HK-2 (cell line): Measurements from ENCODE around the gene PSMG3.

ENCODE experiments used
- DNase-seq: peaks from one replicate; pipeline ENCODE4 v3.0.0-alpha.2; 2018; ENCODE audit not compliant: unreplicated experiment

The PSMG3 gene

DNA sequence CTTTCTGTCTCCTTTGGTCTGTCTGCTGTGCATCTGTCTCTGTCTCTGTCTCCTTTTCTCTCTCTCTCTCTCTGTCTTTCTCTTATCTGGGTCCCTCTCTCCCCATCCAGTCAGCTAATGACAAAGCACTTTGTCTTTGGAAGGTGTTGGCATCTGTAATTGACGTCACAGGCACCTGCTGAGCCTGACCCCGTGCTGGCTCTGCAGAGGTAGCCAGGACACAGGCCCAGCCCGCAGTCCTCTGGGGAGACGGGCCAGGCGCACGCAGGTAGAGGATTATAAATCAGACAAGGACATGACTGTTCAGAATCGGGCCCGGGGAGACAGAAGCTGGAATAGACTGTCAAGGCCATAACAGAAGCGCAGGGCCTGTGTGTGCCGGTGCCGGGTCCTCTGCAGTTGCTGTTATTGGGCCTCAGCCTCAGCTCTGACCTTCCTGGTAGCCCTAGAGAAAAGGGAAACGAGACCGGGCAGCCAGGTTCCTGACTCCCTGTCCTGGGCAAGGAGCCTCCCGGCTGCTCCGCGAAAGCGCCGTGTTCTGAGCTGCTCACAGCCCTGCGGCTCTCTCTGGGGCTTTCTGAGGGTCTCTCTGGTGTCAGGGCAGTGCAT is 10.7 kb upstream of the PSMG3 start:
- DNase-seq = no peak

DNA sequence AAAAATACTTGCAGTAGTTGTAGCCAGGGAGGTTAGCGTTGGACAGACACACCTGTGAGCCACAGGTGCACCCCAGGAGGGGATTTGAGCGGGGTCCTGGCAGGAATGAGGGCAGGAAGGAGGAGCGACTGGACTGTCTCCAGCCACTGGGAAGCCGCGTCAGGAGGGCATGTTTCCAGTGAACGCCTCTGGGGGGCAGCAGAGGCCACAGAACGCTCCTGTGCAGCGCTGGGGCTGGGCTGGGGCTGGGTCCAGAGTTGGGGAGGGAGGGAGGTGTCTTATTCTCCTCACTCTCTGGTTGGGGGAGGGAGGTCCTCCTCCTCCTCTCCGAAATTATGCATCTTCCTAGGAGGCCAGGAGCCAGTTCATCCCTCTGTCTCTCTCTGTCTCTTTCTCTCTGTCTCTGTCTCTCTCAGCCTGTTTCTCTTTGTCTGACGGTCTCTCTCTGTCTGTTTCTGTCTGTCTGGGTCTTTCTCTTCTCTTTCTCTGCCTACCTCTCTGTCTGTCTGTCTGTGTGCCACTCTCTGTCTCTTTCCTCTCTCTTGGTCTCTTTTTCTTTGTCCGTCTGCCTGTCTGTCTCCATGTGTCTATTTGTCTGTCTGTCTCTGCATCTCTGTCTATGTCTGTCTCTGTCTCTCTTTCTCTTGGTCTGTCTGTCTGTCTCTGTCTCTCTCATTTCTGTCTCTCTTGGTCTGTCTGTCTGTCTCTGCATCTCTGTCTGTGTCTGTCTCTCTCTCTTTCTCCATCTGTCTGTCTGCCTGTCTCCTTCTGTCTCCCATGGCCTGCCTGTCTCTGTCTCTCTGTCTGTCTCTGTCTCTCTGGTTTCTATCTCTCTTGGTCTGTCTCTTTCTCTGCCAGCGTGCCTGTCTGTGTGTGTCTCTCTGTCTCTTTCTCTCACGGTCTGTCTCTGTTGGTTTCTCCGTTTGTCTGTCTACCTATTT is 9.9 kb upstream of the PSMG3 start:
- DNase-seq = peak; percentile 75

DNA sequence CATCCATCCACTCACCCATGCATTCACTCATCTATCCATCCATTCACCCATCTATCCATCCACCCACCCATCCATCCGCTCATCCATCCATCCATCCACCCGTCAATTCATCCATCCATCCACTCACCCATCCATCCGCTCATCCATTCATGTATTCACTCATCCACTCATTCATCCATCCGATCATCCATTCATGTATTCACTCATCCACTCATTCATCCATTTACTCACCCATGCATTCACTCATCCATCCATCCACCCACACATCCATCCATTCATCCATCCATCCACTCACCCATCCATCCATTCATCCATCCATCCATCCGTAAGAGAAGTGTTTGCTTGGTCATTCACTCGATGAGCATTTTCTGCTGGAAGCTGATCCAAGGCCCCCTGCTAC is 8.7 kb upstream of the PSMG3 start:
- DNase-seq = no peak

DNA sequence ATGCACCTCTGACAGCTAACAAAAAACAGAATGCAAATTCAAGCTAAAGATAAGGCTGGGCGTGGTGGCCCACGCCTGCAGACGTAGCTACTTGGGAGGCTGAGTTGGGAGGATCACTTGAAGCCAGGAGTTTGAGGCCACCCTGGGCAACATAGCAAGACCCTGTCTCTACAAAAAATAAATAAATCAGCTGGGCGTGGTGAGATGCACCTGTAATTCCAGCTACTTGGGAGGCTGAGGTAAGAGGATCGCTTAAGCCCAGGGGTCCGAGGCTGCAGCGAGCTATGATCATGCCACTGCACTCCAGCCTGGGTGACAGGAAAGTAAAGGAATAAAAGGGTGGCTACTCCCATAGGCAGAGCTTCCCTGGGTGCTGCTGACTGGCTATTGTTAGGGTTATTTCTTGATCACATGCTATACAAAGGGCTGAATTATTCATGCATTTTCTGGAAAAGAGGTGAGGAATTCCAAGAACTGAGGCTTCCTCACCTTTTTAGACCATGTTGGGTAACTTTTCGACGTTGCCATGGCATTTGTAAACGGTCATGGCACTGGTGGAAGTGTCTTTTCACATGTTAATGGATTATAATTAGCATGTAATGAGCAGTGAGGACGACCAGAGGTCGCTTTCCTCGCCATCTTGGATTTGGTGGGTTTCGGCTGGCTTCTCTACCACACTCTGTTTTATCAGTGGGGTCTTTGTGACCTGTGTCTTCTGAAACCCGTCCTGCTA is 6.9 kb upstream of the PSMG3 start:
- DNase-seq = no peak

DNA sequence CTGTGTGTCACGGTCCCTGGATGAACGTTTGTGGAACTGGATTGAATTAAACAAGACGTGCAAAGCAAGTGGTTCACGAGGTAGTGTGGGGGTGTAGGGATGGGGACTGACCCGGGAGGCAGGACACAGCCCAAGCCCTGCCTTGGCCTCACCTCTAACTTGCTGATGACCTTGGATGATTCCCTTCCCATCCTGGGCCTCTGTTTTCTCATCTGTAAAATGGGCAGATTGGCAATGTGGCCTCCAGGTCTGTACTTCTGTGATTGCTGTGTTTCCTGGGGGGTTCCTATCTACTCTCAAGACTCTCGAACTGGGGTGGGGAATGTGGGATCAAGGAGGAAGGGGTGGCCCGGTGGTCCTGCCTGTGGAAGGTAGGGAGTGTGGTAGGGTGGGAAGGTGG is 6.0 kb upstream of the PSMG3 start:
- DNase-seq = no peak

DNA sequence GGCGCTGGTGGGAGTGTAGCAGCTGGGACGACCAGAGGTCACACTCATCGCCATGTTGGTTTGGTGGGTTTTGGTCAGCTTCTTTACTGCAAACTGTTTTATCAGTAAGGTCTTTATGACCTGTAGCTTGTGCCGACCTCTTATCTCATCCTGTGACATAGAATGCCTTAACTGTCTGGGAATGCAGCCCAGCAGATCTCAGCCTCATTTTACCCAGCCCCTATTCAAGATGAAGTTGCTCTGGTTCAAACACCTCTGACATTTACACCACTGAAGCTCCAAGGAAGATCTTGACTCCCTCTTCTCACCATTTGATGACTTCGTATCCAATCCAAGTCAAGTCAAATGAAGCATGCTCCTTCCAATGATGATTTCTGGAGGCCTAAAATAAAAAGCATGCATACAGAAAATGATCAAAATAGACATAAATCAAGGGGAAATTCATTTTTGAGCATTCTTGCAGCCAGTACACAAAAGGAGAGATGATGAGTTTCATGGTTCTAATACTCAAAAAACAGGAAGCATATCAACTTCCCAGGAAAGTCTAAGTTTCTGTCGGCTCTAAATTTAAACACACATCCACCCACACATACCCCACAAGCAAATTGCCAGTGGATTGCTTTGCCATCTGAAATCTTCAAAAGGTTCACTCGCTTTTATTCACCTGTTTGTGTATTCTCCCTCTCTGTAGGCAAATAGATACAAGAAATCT is 2.4 kb upstream of the PSMG3 start:
- no peak for DNase-seq

DNA sequence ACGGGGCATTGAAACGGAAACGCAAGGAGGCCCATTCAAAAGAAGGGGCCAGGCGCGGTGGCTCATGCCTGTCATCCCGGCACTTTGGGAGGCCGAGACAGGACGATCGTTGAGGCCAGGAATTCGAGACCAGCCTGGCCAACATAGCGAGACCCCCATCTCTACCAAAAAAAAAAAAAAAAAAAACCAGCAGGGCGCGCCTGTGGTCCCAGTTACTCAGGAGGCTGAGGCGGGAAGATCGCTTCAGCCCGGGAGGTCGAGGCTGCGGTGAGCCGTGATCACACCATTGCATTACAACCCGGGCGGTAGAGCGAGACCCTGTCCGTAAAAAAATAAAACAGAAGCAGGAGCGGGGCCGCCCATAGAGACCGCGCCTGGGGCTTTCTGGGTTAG is 396 bp downstream of the PSMG3 start:
- peak; percentile 37 for DNase-seq

DNA sequence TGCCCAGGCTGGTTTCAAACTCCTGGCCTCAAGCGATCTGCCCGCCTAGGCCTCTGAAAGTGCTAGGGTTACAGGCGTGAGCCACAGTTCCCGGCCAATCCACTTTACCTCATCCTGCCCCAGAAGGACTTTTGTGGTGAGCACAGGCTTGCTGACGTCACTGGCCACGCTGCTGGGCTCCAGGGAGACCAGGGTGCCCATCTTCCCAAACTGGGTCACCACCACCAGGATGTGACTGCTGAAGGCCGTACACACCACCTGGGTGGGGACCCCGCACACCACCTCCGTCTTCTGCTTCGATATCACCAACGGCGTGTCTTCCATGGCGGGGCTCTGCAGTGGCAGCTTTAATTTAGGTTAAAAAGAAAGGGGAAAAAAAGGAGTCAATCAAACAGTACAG is 816 bp downstream of the PSMG3 start:
- no peak for DNase-seq

DNA sequence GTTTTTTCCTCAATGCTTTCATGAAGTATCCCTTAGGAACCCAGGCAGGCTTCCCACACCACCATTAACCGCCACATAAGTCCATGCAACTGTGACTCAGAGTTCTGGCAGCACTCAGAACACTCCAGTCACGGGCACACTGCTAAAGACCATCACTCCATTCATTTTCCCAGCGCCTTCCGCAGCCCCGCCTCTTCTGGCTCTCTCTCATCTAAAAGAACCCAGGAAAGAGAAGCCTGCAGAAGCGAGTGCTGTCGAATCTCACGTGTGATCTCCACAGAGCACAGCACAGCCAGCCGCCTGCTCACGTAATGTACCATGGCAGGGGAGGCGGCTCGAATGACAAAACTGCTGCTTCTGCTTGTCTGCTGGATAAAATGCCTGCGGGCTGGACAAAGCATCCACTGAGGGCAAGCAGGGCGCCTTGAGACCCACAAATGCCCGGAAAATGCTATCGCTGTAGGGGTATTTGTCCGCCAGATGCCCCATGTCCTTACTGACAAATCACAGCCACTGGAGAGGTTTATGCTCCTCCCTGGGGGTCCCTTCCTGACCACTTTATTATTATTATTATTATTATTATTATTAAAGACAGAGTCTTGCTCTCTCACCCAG is 1.8 kb downstream of the PSMG3 start:
- DNase-seq = peak; percentile 70

DNA sequence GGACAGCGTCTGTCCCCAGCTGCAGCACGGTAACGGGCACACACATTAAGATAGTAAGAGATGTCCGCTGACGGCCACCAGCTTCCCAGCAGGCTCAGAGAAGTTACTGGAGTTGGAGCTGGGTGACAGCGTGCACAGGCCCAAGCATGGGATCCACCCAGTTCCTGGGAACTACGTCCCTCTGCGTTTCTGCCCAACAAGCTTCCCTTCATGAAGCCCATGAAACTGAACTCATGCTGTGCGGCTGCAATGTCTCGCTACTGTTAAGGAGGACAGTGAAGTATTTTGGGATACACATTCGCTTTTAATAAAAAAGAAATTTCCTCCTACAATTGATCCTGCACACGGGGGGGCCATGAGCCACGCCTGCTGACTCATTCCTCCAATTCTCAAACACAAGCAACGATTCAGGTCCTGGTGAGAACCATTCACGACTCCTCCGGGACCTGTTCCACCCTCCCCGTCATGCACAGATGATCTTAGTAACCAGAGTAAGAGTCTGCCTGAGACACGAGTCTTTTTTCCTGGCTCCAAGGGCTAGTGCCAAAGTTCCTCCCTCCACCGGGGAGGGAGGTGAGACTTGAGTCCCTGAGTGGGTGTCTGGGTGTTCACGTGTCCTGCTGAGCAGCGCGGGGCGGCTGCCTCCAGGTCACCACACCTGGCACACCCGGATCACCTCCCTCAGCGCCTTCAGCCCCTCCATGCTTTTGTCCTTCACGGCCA is 2.6 kb downstream of the PSMG3 start:
- peak; percentile 39 for DNase-seq

DNA sequence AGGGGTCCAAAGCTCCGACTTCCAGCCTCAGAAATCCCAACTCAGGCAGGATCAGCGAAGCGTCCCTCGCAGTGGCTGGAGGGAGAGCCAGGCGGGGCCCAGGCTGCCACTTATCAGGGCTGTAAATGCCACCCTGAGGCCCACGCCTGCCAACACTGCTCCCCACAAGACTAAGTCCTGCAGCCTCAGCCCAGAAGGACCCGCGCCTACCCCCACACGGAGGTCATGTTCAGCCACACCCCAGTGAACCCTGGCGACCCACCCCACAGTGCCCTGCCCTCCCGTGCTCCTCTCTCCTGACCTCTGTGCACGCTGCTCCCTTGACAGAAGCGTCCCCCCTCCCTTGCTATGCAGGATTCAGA is 3.2 kb downstream of the PSMG3 start:
- DNase-seq = no peak

DNA sequence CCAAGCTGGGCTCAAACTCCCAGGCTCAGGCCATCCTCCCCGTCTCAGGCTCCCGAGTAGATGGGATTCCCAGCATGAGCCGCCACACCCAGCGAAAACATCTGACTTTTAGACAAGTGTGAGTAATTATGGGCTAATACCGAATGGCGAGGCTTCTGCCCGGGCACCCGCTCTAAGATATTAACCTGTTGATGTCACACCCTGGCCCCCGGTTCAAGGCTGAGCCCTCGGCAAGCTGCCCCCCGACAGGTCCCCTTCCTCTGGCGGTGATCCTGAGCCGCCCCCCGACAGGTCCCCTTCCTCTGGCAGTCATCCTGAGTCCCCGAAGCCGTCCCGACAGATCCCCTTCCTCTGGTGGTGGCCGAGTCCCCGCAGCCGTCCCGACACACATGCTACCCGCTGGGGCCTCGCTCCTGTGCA is 5.2 kb downstream of the PSMG3 start:
- no peak for DNase-seq

DNA sequence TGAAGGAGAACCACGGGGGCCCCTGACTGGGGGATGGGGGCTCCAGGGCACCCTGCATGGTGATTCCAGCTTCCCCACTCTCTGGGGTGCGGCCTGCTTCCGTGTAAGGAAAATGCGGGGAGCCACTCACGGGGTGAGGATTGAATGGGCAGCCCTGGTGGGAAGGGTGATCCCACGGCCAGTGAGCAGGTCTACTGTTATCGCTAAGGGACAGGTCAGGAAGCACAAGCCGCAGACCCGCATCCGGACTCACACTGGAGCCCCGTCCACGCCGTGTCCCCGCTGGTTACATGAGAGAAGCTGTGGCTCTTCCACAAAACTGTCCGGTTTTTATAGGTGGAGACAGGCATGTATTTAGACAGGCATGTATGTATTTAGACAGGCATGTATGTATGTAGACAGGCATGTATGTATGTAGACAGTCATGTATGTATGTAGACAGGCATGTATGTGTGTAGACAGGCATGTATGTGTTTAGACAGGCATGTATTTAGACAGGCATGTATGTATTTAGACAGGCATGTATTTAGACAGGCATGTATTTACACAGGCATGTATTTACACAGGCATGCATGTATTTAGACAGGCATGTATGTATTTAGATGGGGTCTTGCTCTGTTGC is 5.7 kb downstream of the PSMG3 start:
- DNase-seq = no peak

DNA sequence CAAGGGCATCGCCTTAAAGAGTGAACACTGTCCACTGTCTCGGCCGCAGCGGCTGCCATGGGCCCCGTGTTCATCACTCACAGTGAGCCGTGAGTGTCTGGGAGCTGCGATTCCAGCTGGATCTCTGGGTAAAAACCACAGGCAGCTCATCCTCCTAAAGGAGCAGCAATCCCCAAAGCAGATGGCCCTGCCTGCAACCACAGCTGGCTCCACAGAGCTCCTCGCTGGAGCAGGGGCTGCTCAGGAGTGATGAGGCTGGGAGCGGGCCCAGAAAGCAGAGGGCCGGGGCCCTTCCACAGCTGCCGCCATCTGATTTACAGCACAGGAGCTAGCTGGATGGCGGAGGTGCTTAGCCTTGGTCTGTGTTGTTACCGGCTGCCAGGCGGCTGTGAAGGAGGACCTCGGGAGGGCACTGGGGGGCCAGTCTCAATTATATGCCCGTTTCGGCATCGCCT is 7.2 kb downstream of the PSMG3 start:
- no peak for DNase-seq

DNA sequence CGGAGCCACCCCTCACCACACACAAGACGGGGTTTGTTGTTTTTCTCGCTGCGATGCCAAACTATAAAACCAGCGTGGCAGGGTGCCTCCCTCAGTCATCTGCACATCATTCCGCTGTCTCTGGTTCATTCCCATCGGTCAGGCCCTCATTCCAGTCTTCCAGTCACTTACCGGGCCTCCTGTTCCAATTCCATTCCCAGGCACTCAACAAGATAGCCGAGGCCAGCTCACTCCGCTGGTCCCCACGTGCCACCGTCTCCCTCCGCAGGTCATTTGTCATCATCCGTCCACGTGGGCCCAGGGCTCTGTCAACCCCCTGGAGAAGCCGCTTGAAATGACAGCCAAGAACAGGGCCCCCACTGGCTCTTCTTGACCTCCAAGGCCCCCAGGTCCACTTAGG is 7.7 kb downstream of the PSMG3 start:
- no peak for DNase-seq

DNA sequence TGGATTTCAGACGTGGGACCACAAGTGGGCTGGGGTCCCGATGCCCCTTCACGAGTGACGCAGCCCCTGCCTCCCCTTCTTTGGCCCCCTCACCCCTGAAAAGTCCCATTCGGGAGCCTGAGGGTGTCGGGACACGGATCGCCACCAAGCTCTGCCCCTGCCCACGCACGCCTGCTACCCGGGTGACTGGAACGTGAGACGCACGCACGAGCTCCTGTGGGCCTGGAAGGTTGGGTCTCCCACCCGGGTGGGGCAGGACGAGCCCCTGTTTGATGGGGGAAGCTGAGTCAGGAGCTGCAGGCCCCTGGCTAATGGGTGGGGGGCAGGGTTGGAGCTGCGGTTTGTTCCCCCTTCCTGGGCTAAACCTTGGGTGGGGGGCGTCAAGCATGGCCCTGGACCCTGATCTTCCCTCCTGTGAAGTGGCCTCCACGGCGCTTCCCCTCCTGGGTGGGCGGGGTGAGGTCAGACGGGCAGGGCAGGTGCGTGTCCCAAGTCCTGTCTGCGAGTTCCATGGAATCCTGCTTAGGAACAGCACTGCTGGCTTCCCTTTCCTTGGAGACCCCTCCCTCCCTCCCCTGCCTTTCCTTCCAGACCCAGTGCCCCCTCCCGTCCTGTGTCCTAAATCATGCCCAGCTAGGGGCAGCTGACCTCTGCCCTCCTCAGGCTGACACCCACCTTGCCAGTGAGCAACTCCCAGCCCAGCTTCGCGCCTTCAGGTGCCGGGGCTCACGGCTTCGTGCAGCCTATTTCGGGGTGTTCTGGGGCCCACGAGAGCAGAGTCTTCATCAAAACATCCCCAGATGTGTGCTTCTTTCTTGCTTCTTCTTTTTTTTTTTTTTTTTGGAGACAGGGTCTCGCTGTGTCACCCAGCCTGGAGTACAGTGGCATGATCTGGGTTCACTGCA is 8.5 kb downstream of the PSMG3 start:
- no peak for DNase-seq

DNA sequence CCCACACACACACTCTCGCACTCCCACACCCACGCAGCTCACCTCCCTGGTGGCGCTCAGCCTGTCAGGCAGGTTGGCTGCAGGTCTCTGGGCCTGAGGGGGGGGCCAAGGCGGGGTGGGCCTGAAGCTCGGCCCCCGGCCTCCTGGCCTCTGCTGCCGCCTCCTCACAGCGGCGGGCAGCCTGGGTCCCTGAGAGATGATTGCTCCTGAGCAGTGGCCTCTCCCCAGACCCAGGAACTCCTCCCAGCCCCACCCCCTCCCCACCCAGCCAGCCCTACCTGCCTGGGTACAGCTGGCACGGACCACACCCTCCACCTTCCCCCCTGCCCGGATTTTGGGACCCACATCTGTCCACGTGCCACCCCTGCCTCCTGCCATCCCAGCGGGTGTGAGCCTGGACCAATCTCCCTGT is 9.2 kb downstream of the PSMG3 start:
- no peak for DNase-seq

DNA sequence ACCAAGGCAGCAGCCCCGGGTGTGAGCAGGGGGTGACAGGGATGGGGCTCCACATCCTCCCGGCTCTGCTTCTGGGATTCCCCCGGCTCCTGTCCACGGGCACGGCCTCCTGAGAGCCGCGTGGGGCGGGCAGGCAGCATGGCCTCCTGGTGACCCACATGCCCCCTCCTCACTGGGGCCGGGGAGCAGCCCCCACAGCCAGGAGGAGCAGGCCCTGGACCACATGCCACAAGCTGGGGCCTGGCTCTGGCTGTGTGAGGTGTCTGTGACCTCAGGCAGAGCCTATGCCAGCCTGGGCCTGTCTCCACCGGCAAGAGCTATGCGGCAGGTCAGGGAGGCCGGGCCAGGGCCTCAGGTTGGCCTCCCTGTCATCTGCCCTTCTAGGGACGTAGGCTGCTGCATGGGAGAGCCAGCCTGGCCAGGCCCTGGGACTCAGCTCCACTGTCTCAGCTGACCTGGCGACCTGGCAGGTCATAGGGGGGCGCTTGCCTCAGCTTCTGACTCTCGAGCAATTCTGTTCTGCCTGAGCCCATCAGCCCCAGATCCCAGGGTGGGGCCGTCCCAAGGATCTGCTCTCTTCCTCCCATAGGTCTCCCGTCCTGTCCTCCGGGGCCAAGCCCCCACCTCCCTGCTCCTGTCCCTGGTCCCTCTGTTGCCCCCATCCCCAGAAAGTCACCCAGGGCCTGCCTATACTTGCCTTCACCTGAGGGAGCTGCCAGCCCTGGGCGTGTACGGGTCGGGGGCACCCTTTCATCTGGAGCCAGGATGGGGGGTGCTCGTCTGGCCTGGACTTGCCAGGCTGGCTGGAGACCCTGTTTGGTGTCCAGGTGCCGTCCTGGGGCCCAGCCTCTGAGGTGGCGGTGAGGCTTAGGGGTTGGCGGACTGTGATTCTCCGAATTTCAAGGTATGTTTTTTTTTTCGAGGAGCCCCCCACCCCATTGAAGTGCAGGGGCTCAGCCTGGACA is 9.9 kb downstream of the PSMG3 start:
- DNase-seq = no peak
